Measurements from ENCODE around the gene STRA8.
"Not testable (repeated sequence)": the region's sequence is repeated elsewhere in the genome, so short reads cannot be mapped to it uniquely, and the experiment has no call there.

Gene STRA8

GRCh38 chr7:135204876-135205275, 28.8 kb upstream of the STRA8 start:
- no peak for DNase-seq (ENCODE audit: low read depth in 2 of 2)

GRCh38 chr7:135205850-135206249, 27.8 kb upstream of the STRA8 start:
- no peak for DNase-seq (ENCODE audit: low read depth in 2 of 2)

- DNase-seq (ENCODE audit: low read depth in 2 of 2), result no peak
Measured at GRCh38 chr7:135206941-135207391, 26.7 kb upstream of the STRA8 start.

GRCh38 chr7:135207406-135208101, 26.1 kb upstream of the STRA8 start:
- no peak for DNase-seq (ENCODE audit: low read depth in 2 of 2)

- DNase-seq (ENCODE audit: low read depth in 2 of 2), result no peak
Measured at GRCh38 chr7:135208102-135208793, 25.4 kb upstream of the STRA8 start.

- no peak for DNase-seq (ENCODE audit: low read depth in 2 of 2)
Measured at GRCh38 chr7:135209225-135209834, 24.3 kb upstream of the STRA8 start.

- DNase-seq (ENCODE audit: low read depth in 2 of 2), result no peak
Measured at GRCh38 chr7:135210888-135211178, 22.8 kb upstream of the STRA8 start.

- peak; percentile 89 to 97 for DNase-seq (ENCODE audit: low read depth in 2 of 2)
Measured at GRCh38 chr7:135211179-135211945, 22.3 kb upstream of the STRA8 start, which contains the start of gene WDR91. WDR91 (minus strand) TSS chr7:135211526; CDS start chr7:135211502, 24 bp downstream.

- not testable (repeated sequence) for DNase-seq (ENCODE audit: low read depth in 2 of 2)
Measured at GRCh38 chr7:135211946-135212685, 21.5 kb upstream of the STRA8 start.

- no peak for DNase-seq (ENCODE audit: low read depth in 2 of 2)
Measured at GRCh38 chr7:135213831-135214230, 19.8 kb upstream of the STRA8 start.

- DNase-seq (ENCODE audit: low read depth in 2 of 2), result no peak
Measured at GRCh38 chr7:135215180-135215579, 18.5 kb upstream of the STRA8 start.

- DNase-seq (ENCODE audit: low read depth in 2 of 2), result no peak
Measured at GRCh38 chr7:135215698-135216097, 17.9 kb upstream of the STRA8 start.

- no peak for DNase-seq (ENCODE audit: low read depth in 2 of 2)
Measured at GRCh38 chr7:135217645-135218509, 15.8 kb upstream of the STRA8 start.

GRCh38 chr7:135224027-135224426, 9.6 kb upstream of the STRA8 start:
- no peak for DNase-seq (ENCODE audit: low read depth in 2 of 2)

- DNase-seq (ENCODE audit: low read depth in 2 of 2), result no peak
Measured at GRCh38 chr7:135231686-135232085, 2.0 kb upstream of the STRA8 start.

- DNase-seq (ENCODE audit: low read depth in 2 of 2), result no peak
Measured at GRCh38 chr7:135232087-135232486, 1.6 kb upstream of the STRA8 start.

- DNase-seq (ENCODE audit: low read depth in 2 of 2), result no peak
Measured at GRCh38 chr7:135232720-135233119, 918 bp upstream of the STRA8 start.

- DNase-seq (ENCODE audit: low read depth in 2 of 2), result not testable (repeated sequence)
Measured at GRCh38 chr7:135234095-135234494, 457 bp downstream of the STRA8 start.

GRCh38 chr7:135234727-135235126, 1.1 kb downstream of the STRA8 start:
- DNase-seq (ENCODE audit: low read depth in 2 of 2), result no peak

- DNase-seq (ENCODE audit: low read depth in 2 of 2), result no peak
Measured at GRCh38 chr7:135235841-135236240, 2.2 kb downstream of the STRA8 start.

GRCh38 chr7:135236727-135237126, 3.1 kb downstream of the STRA8 start:
- no peak for DNase-seq (ENCODE audit: low read depth in 2 of 2)

All from stimulated activated CD8-positive, alpha-beta memory T cell treated with anti-CD3 and anti-CD28 coated beads, Interleukin-15, amount 100 ng/mL, for 4 hours (primary cell).